H1 (cell line): Measurements from ENCODE around the gene PSAP. TPM values are rescaled to one million over a fixed set of nuclear protein-coding genes. Genes with fewer than 3 reads are reported as not detected.
A peak's percentile ranks its signal among the peaks of the same experiment; 100 is the strongest.

Experiments
- CTCF ChIA-PET: fragments of 300-600 bp; sonication (Branson Sonifier 250); formaldehyde crosslinking; loops from one replicate; lab custom pipeline; 2021; ENCODE audit not compliant: partially characterized antibody; lab: Charles Lee
- POLR2A ChIA-PET: fragments of 300-600 bp; sonication (Branson Sonifier 250); formaldehyde crosslinking; loops from one replicate; lab custom pipeline; 2021; ENCODE audit warnings: inconsistent platforms; ENCODE audit not compliant: partially characterized antibody; lab: Charles Lee
- DNase-seq, 2 experiments: peaks; one replicate each; pipeline versions ENCODE4 v3.0.0 to v3.0.0-alpha.2; 2010 to 2022; ENCODE audit warnings: low spot score in 2 of 2, low read depth in 1 of 2, mixed read lengths in 1 of 2
- FAIRE-seq: peaks from 2 replicates; lab custom pipeline; 2011; peaks lifted over from hg19 to GRCh38; lab: Jason Lieb, UNC
- H2AFZ ChIP-seq: 2 replicates; pipeline ENCODE4 v1.8.1; 2012; ENCODE audit warnings: low read length, inconsistent platforms
- H2AK5ac ChIP-seq: 2 replicates; pipeline ENCODE4 v1.6.1; 2013; ENCODE audit warnings: low read depth, low read length
- H2BK120ac ChIP-seq: replicated peaks from 2 replicates; pipeline ENCODE3; 2013; ENCODE audit warnings: low read depth, low read length, inconsistent platforms
- H2BK12ac ChIP-seq: 2 replicates; pipeline ENCODE4 v1.6.1; 2013; ENCODE audit warnings: low read depth, low read length
- H2BK15ac ChIP-seq: 2 replicates; pipeline ENCODE4 v1.6.1; 2013; ENCODE audit warnings: low read length
- H2BK20ac ChIP-seq: 2 replicates; pipeline ENCODE4 v1.6.1; 2013; ENCODE audit warnings: low read length
- H2BK5ac ChIP-seq: 2 replicates; pipeline ENCODE4 v1.6.1; 2013; ENCODE audit warnings: low read depth, low read length
- H3K14ac ChIP-seq: 2 replicates; pipeline ENCODE4 v1.6.1; 2013; ENCODE audit warnings: inconsistent platforms; ENCODE audit not compliant: insufficient read length
- H3K18ac ChIP-seq: 2 replicates; pipeline ENCODE4 v1.6.1; 2013; ENCODE audit warnings: low read length; ENCODE audit errors: extremely low read depth
- H3K23ac ChIP-seq: 2 replicates; pipeline ENCODE4 v1.6.1; 2013; ENCODE audit warnings: inconsistent platforms; ENCODE audit not compliant: insufficient read length
- H3K23me2 ChIP-seq: 2 replicates; pipeline ENCODE4 v1.6.1; 2013; ENCODE audit warnings: low read depth, low read length
- H3K27ac ChIP-seq: 2 replicates; pipeline ENCODE4 v1.6.1; 2011; ENCODE audit warnings: low read depth, low read length, inconsistent platforms
- H3K27me3 ChIP-seq, 4 experiments: replicated peaks in 1 of 4; 1 replicate in 1 of 4; 2 replicates in 3 of 4; pipeline versions ENCODE4 v1.6.1 to v1.8.1; 2011 to 2013; ENCODE audit warnings: low read length in 3 of 4, mild to moderate bottlenecking in 3 of 4, inconsistent platforms in 2 of 4, mixed read lengths in 2 of 4, moderate library complexity in 1 of 4; ENCODE audit not compliant: control insufficient read depth in 3 of 4, insufficient read depth in 3 of 4; ENCODE audit errors: extremely low read depth in 1 of 4
- H3K36me3 ChIP-seq, 4 experiments: 2 replicates each; pipeline versions ENCODE4 v1.6.1 to v1.8.1; 2011 to 2013; ENCODE audit warnings: mild to moderate bottlenecking in 4 of 4, low read length in 3 of 4, moderate library complexity in 2 of 4, control low read depth in 1 of 4, inconsistent platforms in 1 of 4; ENCODE audit not compliant: insufficient read depth in 4 of 4, control insufficient read depth in 2 of 4
- H3K4ac ChIP-seq: replicated peaks from 2 replicates; pipeline ENCODE3; 2013; ENCODE audit warnings: low read length, low read depth, mixed read lengths, inconsistent platforms; ENCODE audit not compliant: insufficient read length
- H3K4me1 ChIP-seq, 4 experiments: replicated peaks in 1 of 4; 1 replicate in 1 of 4; 2 replicates in 3 of 4; pipeline versions ENCODE4 v1.6.1 to v1.8.1; 2011 to 2013; ENCODE audit warnings: low read length in 3 of 4, inconsistent platforms in 2 of 4, mixed read lengths in 1 of 4; ENCODE audit not compliant: insufficient read depth in 4 of 4, control insufficient read depth in 3 of 4
- H3K4me2 ChIP-seq, 2 experiments: 2 replicates each; pipeline versions ENCODE4 v1.6.1 to v1.8.1; 2011 to 2013; ENCODE audit warnings: low read depth in 2 of 2, low read length in 2 of 2, control low read depth in 1 of 2, inconsistent platforms in 1 of 2, mild to moderate bottlenecking in 1 of 2; ENCODE audit not compliant: insufficient read depth in 1 of 2
- H3K4me3 ChIP-seq, 4 experiments: fragments of 200-600, 300-600 bp in 1 of 4; sonication (generic), shearing (Covaris generic), sonication (Bioruptor Twin) in 1 of 4; 2 replicates each; pipeline versions ENCODE4 v1.5.1 to v1.8.1; 2011 to 2016; ENCODE audit warnings: low read length in 4 of 4, low read depth in 3 of 4, control low read depth in 2 of 4, inconsistent platforms in 2 of 4, mild to moderate bottlenecking in 2 of 4, mixed read lengths in 1 of 4, moderate library complexity in 1 of 4; ENCODE audit not compliant: insufficient read depth in 2 of 4; ENCODE audit errors: extremely low read depth in 1 of 4
- H3K56ac ChIP-seq: replicated peaks from 2 replicates; pipeline ENCODE3; 2013; ENCODE audit warnings: low read depth, mild to moderate bottlenecking, mixed read lengths, low read length, inconsistent platforms; ENCODE audit not compliant: insufficient read length
- H3K79me1 ChIP-seq: 2 replicates; pipeline ENCODE4 v1.6.1; 2013; ENCODE audit warnings: low read depth, low read length, control low read depth
- H3K79me2 ChIP-seq, 2 experiments: 2 replicates each; pipeline versions ENCODE4 v1.6.1 to v1.8.1; 2012 to 2013; ENCODE audit warnings: low read length in 2 of 2, mild to moderate bottlenecking in 2 of 2, inconsistent platforms in 1 of 2; ENCODE audit not compliant: insufficient read depth in 2 of 2, control insufficient read depth in 1 of 2
- H3K9ac ChIP-seq, 4 experiments: replicated peaks in 1 of 4; 1 replicate in 1 of 4; 2 replicates in 3 of 4; pipeline versions ENCODE4 v1.6.1 to v1.8.1; 2011 to 2013; ENCODE audit warnings: low read depth in 3 of 4, low read length in 3 of 4, control low read depth in 2 of 4, mild to moderate bottlenecking in 2 of 4, moderate library complexity in 2 of 4, inconsistent platforms in 1 of 4; ENCODE audit errors: extremely low read depth in 1 of 4
- H3K9me3 ChIP-seq, 2 experiments: 2 replicates each; pipeline versions ENCODE4 v1.6.1 to v1.8.1; 2012 to 2013; ENCODE audit warnings: mild to moderate bottlenecking in 2 of 2, moderate library complexity in 2 of 2, control low read depth in 1 of 2, inconsistent platforms in 1 of 2, low read depth in 1 of 2, low read length in 1 of 2, mixed read lengths in 1 of 2; ENCODE audit not compliant: insufficient read depth in 2 of 2
- H4K20me1 ChIP-seq, 2 experiments: replicated peaks in 1 of 2; 2 replicates each; pipeline versions ENCODE3 to v1.8.1; 2011 to 2013; ENCODE audit warnings: inconsistent platforms in 2 of 2, low read length in 2 of 2, mild to moderate bottlenecking in 1 of 2; ENCODE audit not compliant: insufficient read depth in 2 of 2, control insufficient read depth in 1 of 2
- H4K5ac ChIP-seq: 2 replicates; pipeline ENCODE4 v1.6.1; 2013; ENCODE audit warnings: low read length, low read depth, mixed read lengths, inconsistent platforms; ENCODE audit not compliant: insufficient read length
- H4K8ac ChIP-seq: 2 replicates; pipeline ENCODE4 v1.8.0; 2013; ENCODE audit warnings: mild to moderate bottlenecking, moderate library complexity, low read length, inconsistent platforms; ENCODE audit not compliant: insufficient read depth; ENCODE audit errors: extremely low read depth
- H4K91ac ChIP-seq: replicated peaks from 2 replicates; pipeline ENCODE3; 2013; ENCODE audit warnings: low read length, mixed read lengths, inconsistent platforms; ENCODE audit not compliant: insufficient read length
- BACH1 ChIP-seq: IDR thresholded peaks from 2 replicates; pipeline ENCODE4 v1.6.1; 2012; ENCODE audit warnings: low read length, improper control_type of control experiment
- EGR1 ChIP-seq: IDR thresholded peaks from 2 replicates; pipeline ENCODE4 v1.6.1; 2011; ENCODE audit warnings: low read depth, low read length, borderline replicate concordance
- PHF8 ChIP-seq: fragments of 200-600 bp; sonication (generic); conservative IDR thresholded peaks from 2 replicates; pipeline ENCODE4 v1.7.1; 2012; ENCODE audit warnings: low read depth, mild to moderate bottlenecking, inconsistent platforms, low read length, moderate library complexity
- SP2 ChIP-seq: IDR thresholded peaks from 2 replicates; pipeline ENCODE4 v1.6.1; 2012; ENCODE audit warnings: mild to moderate bottlenecking, low read length, inconsistent platforms
- TAF7 ChIP-seq: optimal IDR thresholded peaks from 2 replicates; pipeline ENCODE3; 2011; ENCODE audit warnings: low read depth, mild to moderate bottlenecking, inconsistent platforms, low read length, moderate library complexity, borderline replicate concordance
- TBP ChIP-seq: IDR thresholded peaks from 2 replicates; pipeline ENCODE4 v1.6.1; 2011; ENCODE audit warnings: low read depth, low read length, improper control_type of control experiment
- WGBS, 2 experiments: shearing (Covaris generic) in 1 of 2; methylation state at CpG; one replicate each; pipeline versions ENCODE4 v1.1.6 to v1.1.7; 2013 to 2015; ENCODE audit warnings: low lambda C conversion rate in 2 of 2, mixed read lengths in 2 of 2, inconsistent platforms in 1 of 2, low coverage in 1 of 2, missing lambda C conversion rate in 1 of 2; ENCODE audit not compliant: insufficient replicate concordance in 2 of 2, insufficient coverage in 1 of 2, insufficient read length in 1 of 2; ENCODE audit errors: extremely low coverage in 1 of 2, missing lambda C conversion rate in 1 of 2; 5-methylcytosine and 5-hydroxymethylcytosine counted together
- polyA plus RNA-seq, 7 experiments: library from polyadenylated mRNA; depleted of rRNA in 3 of 7; stranded (reverse) in 5 of 7; unstranded in 2 of 7; fragments of >200 nt in 5 of 7; fragments of 200-250 nt in 2 of 7; gene quantifications; 1 replicate in 5 of 7; 2 replicates in 1 of 7; 4 replicates in 1 of 7; pipeline versions ENCODE4 v1.2.1 to v1.2.3, GENCODE V29; 2011 to 2013; ENCODE audit warnings: missing spikeins in 2 of 7, mixed read lengths in 2 of 7
- total RNA-seq: library from RNA; stranded (reverse); fragmentation: NEBNext Ultra II Directional; extraction: Animal tissue kit (Norgen Biotek cat#: 25700); gene quantifications from 2 replicates; pipeline ENCODE4 v1.2.1, GENCODE V29; 2021
- TF ChIP-seq, protein P1 (sequence below): IDR thresholded peaks from 2 replicates; pipeline ENCODE4 v1.6.1; 2011; ENCODE audit warnings: low read length, improper control_type of control experiment

Gene PSAP
- total and polyA plus RNA-seq, 2 of the 8 experiments (the other 6 are each of a cell fraction or from before 2014, with no cell fraction given), result 386 to 504 TPM

DNA sequence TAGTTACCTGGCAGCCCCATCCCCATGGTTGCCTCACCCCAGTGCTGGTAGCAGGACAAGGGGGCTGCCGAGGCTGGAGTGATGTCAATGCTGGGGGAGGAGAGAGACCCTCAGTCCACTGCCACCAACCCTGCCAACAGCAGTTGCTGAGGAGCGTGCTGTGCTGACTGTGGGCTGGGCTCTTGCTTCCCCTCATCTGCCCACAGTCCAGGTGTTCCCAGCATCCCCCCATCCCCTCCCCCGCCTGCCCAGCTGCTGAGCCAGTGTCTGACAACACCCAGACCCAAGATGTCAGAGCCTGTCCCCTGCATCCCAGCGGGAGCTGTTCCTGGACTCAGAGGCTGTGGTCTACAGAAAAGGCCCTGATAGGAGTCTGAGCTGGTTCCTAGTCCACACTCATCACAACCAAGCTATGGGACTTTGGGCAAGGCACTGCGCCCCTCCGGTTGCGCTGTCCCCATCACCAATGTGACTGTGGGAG is 14.6 kb upstream of the PSAP start:
- Histone ChIP-seq H2BK5ac (no peak overlapping the region), H2AK5ac (no peak overlapping the region), H3K4me3 (no peak overlapping the region), H3K9ac (no peak overlapping the region), H3K27ac (no peak overlapping the region), H3K56ac (no peak overlapping the region), H3K23ac (no peak overlapping the region), H3K9me3 (no peaks in the 10 kb centered on the region), H2BK12ac (no peak overlapping the region), H4K5ac (no peak overlapping the region), H3K14ac (no peak overlapping the region), H2BK120ac (no peak overlapping the region), H3K79me1 (no peaks in the 10 kb centered on the region), H3K4ac (no peak overlapping the region), H3K23me2 (no peaks in the 10 kb centered on the region), H2BK20ac (no peak overlapping the region), H3K4me2 (no peak overlapping the region), H3K79me2 (no peaks in the 10 kb centered on the region), H4K91ac (no peak overlapping the region), H4K20me1 (no peaks in the 10 kb centered on the region), H3K18ac (no peak overlapping the region), H4K8ac (no peak overlapping the region), H2BK15ac (no peak overlapping the region), H2AFZ (peak overlapping the region; percentile 27; the same call in 1 of the 2 replicates), H3K36me3 (no peaks in the 10 kb centered on the region), H3K27me3 (no peaks in the 10 kb centered on the region), H3K4me1 (peaks cover 3 to 12% (median 6%) of the 10 kb centered on the region in 4 experiments; a peak in 4 of 7 replicates)
- 87% methylated on average over 7 of the region's 7 CpGs; no CpG with 5 or more reads in 1 of the 2 experiments for WGBS, 2 experiments
- FAIRE-seq, result no peak
- CTCF ChIA-PET, result interaction anchor here (1.1 to 3.4 kb wide), 3 partner anchors 9 to 31 kb away, joined by 3 to 7 read pairs (median 5); no protein-coding TSS in a partner anchor
- DNase-seq, result no peak
- TF ChIP-seq SP2 (no peak), PHF8 (no peak), BACH1 (no peak), TBP (no peak), EGR1 (no peak), TAF7 (no peak)
- TF ChIP-seq, protein P1, sequence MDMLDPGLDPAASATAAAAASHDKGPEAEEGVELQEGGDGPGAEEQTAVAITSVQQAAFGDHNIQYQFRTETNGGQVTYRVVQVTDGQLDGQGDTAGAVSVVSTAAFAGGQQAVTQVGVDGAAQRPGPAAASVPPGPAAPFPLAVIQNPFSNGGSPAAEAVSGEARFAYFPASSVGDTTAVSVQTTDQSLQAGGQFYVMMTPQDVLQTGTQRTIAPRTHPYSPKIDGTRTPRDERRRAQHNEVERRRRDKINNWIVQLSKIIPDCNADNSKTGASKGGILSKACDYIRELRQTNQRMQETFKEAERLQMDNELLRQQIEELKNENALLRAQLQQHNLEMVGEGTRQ, result no peak
- POLR2A ChIA-PET, result no interaction called here
